Measurements from ENCODE around the gene SLC9A5. TPM values are rescaled to one million over a fixed set of nuclear protein-coding genes. Genes with fewer than 3 reads are reported as not detected.

SLC9A5 gene
- total and polyA plus RNA-seq, 9 of the 15 experiments (the other 6 are each of a cell fraction or from before 2014, with no cell fraction given): 0.06 to 3.1 (median 1.2) TPM

GRCh38 chr16:67279296-67280089 is 30.7 kb downstream of the SLC9A5 start, which contains the start of gene PLEKHG4 (continued):
- TF ChIP-seq, protein P1, sequence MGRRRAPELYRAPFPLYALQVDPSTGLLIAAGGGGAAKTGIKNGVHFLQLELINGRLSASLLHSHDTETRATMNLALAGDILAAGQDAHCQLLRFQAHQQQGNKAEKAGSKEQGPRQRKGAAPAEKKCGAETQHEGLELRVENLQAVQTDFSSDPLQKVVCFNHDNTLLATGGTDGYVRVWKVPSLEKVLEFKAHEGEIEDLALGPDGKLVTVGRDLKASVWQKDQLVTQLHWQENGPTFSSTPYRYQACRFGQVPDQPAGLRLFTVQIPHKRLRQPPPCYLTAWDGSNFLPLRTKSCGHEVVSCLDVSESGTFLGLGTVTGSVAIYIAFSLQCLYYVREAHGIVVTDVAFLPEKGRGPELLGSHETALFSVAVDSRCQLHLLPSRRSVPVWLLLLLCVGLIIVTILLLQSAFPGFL (CRISPR knock-in tag; IDR thresholded peaks at IDR 0.05): no peak
- TF ChIP-seq OTX1 (CRISPR knock-in tag; IDR thresholded peaks at IDR 0.05): no peak
- peak; percentile 48; the same call in 1 of the 2 replicates for TF ChIP-seq ZBTB17 (CRISPR knock-in tag; IDR thresholded peaks at IDR 0.05)
- TF ChIP-seq ZNF146 (CRISPR knock-in tag; IDR thresholded peaks at IDR 0.05; ENCODE audit: unreplicated experiment): no peak
- TF ChIP-seq, protein P2, sequence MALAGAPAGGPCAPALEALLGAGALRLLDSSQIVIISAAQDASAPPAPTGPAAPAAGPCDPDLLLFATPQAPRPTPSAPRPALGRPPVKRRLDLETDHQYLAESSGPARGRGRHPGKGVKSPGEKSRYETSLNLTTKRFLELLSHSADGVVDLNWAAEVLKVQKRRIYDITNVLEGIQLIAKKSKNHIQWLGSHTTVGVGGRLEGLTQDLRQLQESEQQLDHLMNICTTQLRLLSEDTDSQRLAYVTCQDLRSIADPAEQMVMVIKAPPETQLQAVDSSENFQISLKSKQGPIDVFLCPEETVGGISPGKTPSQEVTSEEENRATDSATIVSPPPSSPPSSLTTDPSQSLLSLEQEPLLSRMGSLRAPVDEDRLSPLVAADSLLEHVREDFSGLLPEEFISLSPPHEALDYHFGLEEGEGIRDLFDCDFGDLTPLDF (CRISPR knock-in tag; IDR thresholded peaks at IDR 0.05): 0 out of 2 replicates have a peak, but pooled peaks have one; percentile 14
- no peak for TF ChIP-seq FOXP1 (CRISPR knock-in tag; IDR thresholded peaks at IDR 0.05)
- TF ChIP-seq CEBPZ (IDR thresholded peaks at IDR 0.05; ENCODE audit: borderline replicate concordance, low read depth, low read length): no peak
- TF ChIP-seq DDX20 (tag; IDR thresholded peaks at IDR 0.05; ENCODE audit: low read depth): no peak
- TF ChIP-seq SFPQ (IDR thresholded peaks at IDR 0.05; ENCODE audit: low read depth, low read length): no peak
- no peak for TF ChIP-seq ZNF507 (tag; conservative IDR thresholded peaks at IDR 0.05)

Measured in K562 (cell line).